CD4-positive, alpha-beta T cell treated with Interleukin-2 at 100 ng/mL for 4 hours (primary cell): ENCODE measurements around the gene S100A3.

Source experiments
- DNase-seq: peaks from one replicate; pipeline ENCODE4 v3.0.0-alpha.2; 2020; ENCODE audit warnings: low spot score

S100A3 gene

DNA sequence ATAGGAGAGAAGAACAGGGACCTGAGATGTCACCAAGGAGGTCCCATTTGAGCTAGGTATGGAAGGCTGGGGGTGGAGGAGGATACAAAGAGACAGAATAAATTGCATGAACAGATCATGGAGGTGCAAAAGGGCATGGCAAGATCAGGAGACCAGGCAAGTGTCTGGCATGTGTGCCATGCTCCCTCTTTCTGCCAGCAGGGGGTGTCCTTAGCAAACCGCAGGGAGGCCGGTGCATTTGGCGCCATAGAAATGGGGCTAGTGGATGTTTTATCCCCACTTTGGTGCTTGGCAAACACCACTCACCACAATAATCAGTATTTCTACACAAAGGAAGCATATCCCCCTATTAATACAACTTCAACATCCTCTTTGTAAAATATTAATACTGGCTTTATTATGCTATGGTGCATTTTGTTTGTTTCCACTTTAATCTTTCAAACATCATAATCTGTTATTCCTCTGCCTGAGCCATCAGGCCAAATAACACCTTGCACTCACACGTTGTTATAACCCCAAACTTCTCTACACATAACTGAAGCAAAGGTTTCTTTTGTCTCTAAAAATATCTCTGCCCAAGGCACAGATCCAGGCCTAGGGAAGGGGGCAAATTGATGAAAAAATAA is 39.2 kb downstream of the S100A3 start:
- peak; percentile 75 for DNase-seq

DNA sequence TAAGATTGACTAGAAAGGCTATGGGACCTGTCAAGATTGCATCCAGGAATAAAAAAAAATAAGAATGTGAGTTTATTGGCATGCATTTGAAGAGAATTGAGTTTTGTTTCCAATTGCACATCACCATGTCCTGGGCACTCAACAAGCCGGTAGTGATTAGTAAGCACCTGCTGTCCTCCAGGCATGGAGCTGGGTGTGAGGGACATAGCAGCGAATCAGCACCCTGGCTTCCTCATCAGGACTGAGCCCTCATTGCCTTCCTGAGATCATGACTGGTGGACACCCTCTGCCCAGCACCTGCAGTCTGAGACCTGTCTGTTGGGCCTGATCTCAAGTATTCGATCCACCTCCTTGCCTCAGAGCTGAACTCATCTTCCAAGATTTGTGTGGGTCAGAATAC is 40.0 kb downstream of the S100A3 start:
- no peak for DNase-seq

DNA sequence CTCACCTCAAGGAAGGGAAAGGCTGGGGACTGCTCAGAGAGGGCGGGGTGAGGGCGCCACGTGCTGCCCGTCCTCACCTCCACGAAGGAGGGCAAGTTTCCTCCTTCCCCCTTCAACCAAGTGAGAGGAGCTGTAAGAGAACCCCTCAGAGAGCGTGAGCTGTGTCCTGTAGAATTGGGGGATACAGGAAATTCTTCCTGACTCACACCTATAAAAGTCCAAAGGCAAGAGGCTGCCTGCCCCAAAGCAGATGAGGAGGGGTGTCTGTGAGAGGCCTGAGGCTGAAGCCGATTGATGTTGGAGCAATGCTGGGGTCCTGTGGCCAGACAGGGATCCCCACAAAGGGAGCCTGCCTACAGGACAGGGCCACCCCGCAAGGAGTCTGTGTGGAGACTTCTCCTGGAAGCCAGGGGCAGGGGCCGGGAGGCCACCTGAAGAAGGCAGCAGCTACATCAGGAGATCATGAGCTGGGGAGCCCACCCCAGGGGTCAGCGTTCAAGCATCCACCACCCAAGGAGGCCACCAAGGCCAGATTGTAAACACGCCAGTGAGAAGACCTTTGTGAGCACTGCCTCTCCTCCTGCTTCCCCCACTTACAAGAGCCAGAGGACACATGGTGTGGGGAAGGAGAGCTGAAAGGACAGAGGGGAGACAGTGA is 41.0 kb downstream of the S100A3 start:
- no peak for DNase-seq

DNA sequence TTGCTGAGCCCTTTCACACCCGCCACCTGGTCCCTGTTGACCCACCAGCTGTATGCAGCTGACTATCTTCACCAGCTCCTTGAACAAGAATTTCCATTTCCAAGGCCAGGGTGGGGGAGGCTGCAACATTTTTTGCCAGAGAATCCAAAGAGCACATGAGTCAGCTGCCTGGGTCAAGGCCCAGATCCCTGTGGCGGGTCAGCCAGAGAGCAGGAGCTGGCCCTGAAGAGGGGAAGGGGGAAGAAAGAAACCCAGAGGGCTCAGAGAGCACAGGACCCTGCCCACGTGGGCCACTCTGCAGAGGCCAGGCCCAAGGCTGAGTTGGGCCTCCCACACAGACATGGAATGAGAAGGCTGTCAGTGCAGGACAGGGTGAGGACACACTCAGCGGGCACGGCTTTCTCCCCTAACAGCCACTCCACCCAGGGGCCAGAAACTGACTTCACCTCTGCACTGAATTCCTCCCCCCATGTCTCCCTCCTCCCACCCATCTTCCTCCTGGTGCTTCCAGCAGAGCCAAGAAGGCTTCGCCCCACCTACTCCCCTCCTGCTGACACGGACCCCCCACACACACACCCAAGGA is 42.1 kb downstream of the S100A3 start:
- DNase-seq, result no peak

DNA sequence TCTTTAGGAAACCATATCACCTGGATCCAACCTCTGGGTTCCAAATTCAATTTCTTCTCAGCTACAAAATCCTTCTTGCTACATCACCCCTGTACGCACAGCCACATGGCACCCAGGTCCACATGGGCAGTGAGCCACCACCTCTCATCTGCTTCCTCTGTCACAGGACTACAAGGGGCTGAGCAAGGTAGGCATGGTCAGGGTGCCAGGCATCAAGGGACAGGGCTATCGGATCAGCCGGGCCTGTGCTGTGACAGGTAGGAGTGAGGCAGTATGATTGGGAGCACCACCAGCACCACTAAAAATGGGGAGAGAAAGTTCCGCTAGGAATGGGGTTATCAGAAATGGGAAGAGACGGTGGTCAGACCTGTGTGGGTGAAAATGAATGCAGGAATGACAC is 42.7 kb downstream of the S100A3 start:
- no peak for DNase-seq

DNA sequence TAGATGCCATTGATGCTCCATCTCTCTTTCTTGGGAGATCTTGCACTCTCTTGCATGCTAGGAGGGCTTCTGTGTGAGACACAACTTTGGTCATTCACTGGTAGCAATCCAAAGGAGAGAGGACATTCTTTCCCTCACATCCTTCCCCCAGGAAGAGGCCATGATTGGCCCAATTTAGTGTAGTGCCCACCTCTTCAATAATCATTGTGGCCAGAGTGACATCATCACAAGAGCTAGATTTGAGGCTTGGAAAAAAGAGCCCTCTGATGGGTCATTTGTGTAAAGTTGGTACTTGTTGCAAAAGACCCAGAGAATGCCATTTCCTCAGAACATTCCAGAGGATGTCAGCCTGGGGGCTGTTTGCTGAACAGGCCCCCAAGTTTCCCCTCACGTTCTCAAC is 43.5 kb downstream of the S100A3 start:
- DNase-seq, result no peak

DNA sequence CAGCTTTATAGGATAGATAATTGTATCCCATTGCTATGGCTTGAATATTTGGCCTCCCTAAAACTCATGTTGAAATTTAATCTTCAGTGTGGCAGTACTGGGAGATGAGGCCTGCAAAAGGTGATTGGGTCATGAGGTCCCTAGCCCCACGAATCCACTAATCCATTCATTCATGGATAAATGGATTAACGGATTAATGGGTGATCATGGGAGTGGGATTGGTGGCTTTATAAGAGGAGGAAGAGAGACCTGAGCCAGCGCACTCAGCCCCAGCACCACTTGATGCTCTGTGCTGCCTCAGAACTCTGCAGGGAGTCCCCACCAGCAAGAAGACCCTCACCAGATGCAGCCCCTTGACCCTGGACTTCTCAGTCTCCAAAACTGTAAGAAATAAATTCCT is 45.3 kb downstream of the S100A3 start:
- no peak for DNase-seq

DNA sequence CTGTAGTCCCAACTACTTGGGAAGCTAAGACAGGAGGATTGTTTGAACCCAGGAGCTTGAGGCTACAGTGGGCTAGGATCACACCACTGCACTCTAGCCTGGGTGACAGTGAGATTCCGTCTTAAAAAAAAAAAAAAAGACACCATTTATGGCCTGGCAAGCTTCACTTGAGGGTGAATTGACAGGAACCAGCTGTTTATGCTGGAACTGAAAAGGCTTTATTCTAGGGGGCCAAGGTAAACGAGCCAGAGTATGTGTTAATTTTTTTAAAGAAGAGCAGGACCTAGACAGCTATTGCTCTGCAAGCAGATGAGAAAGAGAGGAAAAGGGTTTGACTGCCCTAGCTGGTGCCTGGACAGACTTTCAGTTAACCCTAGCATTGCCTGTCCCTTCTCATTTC is 50.3 kb downstream of the S100A3 start:
- DNase-seq, result no peak
